ENCODE measurements around the gene PEX5L.

DNA sequence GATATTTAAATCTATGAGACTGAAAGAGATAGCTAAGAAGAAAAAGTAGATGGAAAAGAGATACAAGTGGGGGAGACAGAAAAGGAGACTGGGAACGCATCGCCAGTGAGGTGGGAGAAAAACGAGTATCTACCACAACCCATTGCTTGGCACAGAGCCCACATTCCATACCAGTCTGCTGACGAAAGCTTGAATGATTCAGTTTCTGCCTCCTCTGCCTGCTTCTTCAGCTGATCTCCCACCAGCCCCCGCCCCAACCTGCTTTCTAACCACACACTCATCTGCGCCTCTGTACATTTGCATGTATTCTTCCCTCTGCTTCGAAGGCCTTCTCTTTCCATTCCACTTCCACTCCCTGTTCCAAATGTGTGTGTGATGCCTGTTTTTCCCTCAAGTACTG is 195.8 kb downstream of the PEX5L start:
- TF ChIP-seq, protein P1, sequence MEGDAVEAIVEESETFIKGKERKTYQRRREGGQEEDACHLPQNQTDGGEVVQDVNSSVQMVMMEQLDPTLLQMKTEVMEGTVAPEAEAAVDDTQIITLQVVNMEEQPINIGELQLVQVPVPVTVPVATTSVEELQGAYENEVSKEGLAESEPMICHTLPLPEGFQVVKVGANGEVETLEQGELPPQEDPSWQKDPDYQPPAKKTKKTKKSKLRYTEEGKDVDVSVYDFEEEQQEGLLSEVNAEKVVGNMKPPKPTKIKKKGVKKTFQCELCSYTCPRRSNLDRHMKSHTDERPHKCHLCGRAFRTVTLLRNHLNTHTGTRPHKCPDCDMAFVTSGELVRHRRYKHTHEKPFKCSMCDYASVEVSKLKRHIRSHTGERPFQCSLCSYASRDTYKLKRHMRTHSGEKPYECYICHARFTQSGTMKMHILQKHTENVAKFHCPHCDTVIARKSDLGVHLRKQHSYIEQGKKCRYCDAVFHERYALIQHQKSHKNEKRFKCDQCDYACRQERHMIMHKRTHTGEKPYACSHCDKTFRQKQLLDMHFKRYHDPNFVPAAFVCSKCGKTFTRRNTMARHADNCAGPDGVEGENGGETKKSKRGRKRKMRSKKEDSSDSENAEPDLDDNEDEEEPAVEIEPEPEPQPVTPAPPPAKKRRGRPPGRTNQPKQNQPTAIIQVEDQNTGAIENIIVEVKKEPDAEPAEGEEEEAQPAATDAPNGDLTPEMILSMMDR (IDR thresholded peaks at IDR 0.05): no peak
- no peak for TF ChIP-seq POLR2AphosphoS5 (IDR thresholded peaks at IDR 0.05)
- no peak for TF ChIP-seq POLR2A (IDR thresholded peaks at IDR 0.05)
- no peak for TF ChIP-seq EP300 (IDR thresholded peaks at IDR 0.05)

Data from stomach (tissue), 4 donors.